Esophagus muscularis mucosa (tissue), 4 donors: ENCODE data around the gene CAPRIN1.

Source experiments
- EP300 ChIP-seq: sonication (generic); formaldehyde crosslinking; IDR thresholded peaks from one replicate; pipeline ENCODE4 v1.6.1; 2017; ENCODE audit warnings: antibody characterized with exemption
- POLR2A ChIP-seq: fragments of 450-650 bp; IDR thresholded peaks from one replicate; pipeline ENCODE4 v1.6.1; 2017; ENCODE audit warnings: antibody characterized with exemption, moderate library complexity, mild to moderate bottlenecking, low read depth
- POLR2AphosphoS5 ChIP-seq, 2 donors: sonication (generic); formaldehyde crosslinking; IDR thresholded peaks; one replicate each; pipeline ENCODE4 v1.6.1; 2017; ENCODE audit warnings: antibody characterized with exemption in 2 of 2
- TF ChIP-seq, protein P1 (sequence below), 3 experiments: fragments of 200-600 bp in 2 of 3; fragments of 450-650 bp in 1 of 3; sonication (generic) in 2 of 3; IDR thresholded peaks; one replicate each; pipeline ENCODE4 v1.5.1; 2017 to 2019; ENCODE audit warnings: antibody characterized with exemption in 3 of 3, mild to moderate bottlenecking in 2 of 3, moderate library complexity in 1 of 3

DNA sequence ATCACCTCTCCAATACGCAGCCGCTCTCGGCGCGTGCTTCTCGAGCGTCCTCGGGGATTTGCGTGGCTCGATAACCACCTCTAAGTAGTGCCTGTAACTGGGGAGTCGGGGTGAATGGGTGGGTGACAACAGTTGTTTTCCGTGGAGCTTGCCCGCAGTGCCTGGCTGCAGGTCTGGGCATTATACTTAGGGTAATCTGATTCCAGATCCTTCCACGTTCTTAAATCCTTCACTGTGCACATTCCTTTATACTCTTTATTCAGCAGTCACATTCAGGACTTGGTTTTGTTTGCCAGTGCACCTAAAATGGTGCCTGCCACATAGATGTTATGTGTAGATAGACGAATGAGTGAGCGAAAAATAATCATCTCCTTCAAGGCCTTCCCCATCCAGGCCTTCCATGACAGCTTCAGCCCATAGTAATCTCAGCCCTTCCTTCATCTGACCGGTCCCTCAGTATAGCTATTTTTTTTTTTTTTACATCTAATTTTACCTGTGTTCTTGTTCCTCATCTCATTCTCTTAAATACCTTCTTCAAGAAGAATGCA is 54.5 kb downstream of the CAPRIN1 start:
- TF ChIP-seq, protein P1, sequence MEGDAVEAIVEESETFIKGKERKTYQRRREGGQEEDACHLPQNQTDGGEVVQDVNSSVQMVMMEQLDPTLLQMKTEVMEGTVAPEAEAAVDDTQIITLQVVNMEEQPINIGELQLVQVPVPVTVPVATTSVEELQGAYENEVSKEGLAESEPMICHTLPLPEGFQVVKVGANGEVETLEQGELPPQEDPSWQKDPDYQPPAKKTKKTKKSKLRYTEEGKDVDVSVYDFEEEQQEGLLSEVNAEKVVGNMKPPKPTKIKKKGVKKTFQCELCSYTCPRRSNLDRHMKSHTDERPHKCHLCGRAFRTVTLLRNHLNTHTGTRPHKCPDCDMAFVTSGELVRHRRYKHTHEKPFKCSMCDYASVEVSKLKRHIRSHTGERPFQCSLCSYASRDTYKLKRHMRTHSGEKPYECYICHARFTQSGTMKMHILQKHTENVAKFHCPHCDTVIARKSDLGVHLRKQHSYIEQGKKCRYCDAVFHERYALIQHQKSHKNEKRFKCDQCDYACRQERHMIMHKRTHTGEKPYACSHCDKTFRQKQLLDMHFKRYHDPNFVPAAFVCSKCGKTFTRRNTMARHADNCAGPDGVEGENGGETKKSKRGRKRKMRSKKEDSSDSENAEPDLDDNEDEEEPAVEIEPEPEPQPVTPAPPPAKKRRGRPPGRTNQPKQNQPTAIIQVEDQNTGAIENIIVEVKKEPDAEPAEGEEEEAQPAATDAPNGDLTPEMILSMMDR (IDR thresholded peaks at IDR 0.05), result no peak
- TF ChIP-seq POLR2AphosphoS5 (IDR thresholded peaks at IDR 0.05) (no peak), POLR2A (no peak), EP300 (no peak)
